PFSK-1 (cell line): ENCODE data around the gene CLEC16A.

Experiments
- FOXP2 ChIP-seq: optimal IDR thresholded peaks from 2 replicates; pipeline ENCODE3; 2011; ENCODE audit warnings: borderline replicate concordance, control low read depth, inconsistent platforms; ENCODE audit not compliant: insufficient read depth; ENCODE audit errors: extremely low read length, extremely low read depth
- POLR2AphosphoS5 ChIP-seq: IDR thresholded peaks from 2 replicates; pipeline ENCODE4 v1.6.1; 2012; ENCODE audit warnings: low read depth, mild to moderate bottlenecking, control low read depth, low read length, moderate library complexity
- REST ChIP-seq, 2 experiments: IDR thresholded peaks; 2 replicates each; pipeline versions ENCODE4 v1.6.1 to v1.8.0; 2011 to 2012; ENCODE audit warnings: low read depth in 2 of 2, low read length in 2 of 2, control low read depth in 1 of 2, inconsistent platforms in 1 of 2, mild to moderate bottlenecking in 1 of 2, moderate library complexity in 1 of 2; ENCODE audit not compliant: insufficient read depth in 1 of 2
- SIN3A ChIP-seq: IDR thresholded peaks from 2 replicates; pipeline ENCODE4 v1.6.1; 2012; ENCODE audit warnings: mild to moderate bottlenecking, low read length, moderate library complexity, borderline replicate concordance; ENCODE audit not compliant: insufficient read depth
- TAF1 ChIP-seq: IDR thresholded peaks from 2 replicates; pipeline ENCODE4 v1.6.1; 2012; ENCODE audit warnings: low read length, control low read depth, borderline replicate concordance; ENCODE audit not compliant: insufficient read depth

DNA sequence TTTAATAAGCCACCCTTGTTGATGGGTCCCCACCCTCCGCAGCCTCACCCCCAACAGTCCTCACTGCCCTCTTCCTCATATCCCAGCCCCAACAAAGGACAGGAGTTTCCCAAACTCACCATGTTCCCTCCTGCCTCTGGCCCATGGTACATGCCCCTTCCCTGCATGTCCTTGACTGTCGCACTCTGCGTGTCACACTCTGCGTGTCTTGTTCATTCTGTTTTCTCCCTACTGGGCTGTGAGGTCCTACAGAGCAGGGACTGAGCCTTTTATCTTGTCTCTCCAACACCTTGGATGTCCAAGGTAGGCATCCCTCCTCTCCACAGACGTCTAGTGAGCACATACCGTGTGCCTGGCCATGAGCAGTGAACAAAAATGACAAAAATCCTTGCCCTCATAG is 156.9 kb downstream of the CLEC16A start:
- TF ChIP-seq TAF1 = no peak
- TF ChIP-seq REST (IDR thresholded peaks at IDR 0.05; ENCODE audit: insufficient read depth in 1 of 2, low read depth in 2 of 2, low read length in 2 of 2) = no peak
- TF ChIP-seq POLR2AphosphoS5 = no peak
- no peak for TF ChIP-seq SIN3A
- no peak for TF ChIP-seq FOXP2
